Panc1 (cell line): Measurements from ENCODE around the gene MAP1LC3C.

Experiments used
- CTCF ChIP-seq: fragments of 450-650 bp; IDR thresholded peaks from 2 replicates; pipeline ENCODE4 v1.5.1; 2017; ENCODE audit warnings: mild to moderate bottlenecking
- POLR2AphosphoS5 ChIP-seq: IDR thresholded peaks from 2 replicates; pipeline ENCODE4 v1.6.1; 2012; ENCODE audit warnings: mild to moderate bottlenecking, low read depth, low read length, moderate library complexity
- SIN3A ChIP-seq: IDR thresholded peaks from 2 replicates; pipeline ENCODE4 v1.6.1; 2012; ENCODE audit warnings: low read depth, mild to moderate bottlenecking, low read length, moderate library complexity, borderline replicate concordance; ENCODE audit not compliant: insufficient read depth
- TF ChIP-seq, protein P1 (sequence below), 2 experiments: IDR thresholded peaks; 2 replicates each; pipeline ENCODE4 v1.6.1; 2011 to 2012; ENCODE audit warnings: low read depth in 2 of 2, control low read depth in 1 of 2, low read length in 1 of 2, mild to moderate bottlenecking in 1 of 2, moderate library complexity in 1 of 2; ENCODE audit not compliant: insufficient read depth in 1 of 2

DNA sequence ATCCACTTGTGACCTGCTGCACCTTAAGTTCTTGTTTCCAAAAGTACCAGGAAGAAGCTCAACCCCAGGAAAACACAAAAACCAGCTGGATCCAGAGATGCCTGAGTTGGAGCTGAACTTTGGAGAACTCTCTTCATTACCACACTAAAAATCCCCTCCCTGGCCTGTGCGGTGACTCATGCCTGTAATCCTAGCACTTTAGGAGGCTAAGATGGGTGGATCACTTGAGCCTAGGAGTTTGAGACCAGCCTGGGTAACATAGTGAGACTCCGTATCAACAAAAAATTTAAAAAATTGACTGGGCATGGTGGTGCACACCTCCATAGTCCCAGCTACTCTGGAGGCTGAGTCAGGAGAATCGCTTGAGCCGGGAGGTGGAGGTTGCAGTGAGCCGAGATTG lies 6.2 kb downstream of the MAP1LC3C start:
- TF ChIP-seq CTCF: no peak
- no peak for TF ChIP-seq POLR2AphosphoS5
- no peak for TF ChIP-seq SIN3A
- TF ChIP-seq, protein P1, sequence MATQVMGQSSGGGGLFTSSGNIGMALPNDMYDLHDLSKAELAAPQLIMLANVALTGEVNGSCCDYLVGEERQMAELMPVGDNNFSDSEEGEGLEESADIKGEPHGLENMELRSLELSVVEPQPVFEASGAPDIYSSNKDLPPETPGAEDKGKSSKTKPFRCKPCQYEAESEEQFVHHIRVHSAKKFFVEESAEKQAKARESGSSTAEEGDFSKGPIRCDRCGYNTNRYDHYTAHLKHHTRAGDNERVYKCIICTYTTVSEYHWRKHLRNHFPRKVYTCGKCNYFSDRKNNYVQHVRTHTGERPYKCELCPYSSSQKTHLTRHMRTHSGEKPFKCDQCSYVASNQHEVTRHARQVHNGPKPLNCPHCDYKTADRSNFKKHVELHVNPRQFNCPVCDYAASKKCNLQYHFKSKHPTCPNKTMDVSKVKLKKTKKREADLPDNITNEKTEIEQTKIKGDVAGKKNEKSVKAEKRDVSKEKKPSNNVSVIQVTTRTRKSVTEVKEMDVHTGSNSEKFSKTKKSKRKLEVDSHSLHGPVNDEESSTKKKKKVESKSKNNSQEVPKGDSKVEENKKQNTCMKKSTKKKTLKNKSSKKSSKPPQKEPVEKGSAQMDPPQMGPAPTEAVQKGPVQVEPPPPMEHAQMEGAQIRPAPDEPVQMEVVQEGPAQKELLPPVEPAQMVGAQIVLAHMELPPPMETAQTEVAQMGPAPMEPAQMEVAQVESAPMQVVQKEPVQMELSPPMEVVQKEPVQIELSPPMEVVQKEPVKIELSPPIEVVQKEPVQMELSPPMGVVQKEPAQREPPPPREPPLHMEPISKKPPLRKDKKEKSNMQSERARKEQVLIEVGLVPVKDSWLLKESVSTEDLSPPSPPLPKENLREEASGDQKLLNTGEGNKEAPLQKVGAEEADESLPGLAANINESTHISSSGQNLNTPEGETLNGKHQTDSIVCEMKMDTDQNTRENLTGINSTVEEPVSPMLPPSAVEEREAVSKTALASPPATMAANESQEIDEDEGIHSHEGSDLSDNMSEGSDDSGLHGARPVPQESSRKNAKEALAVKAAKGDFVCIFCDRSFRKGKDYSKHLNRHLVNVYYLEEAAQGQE (IDR thresholded peaks at IDR 0.05; ENCODE audit: insufficient read depth in 1 of 2, low read depth in 2 of 2, low read length in 1 of 2): no peak
